CMK (cell line): ENCODE data around the gene SPTLC1.
"Not testable (repeated sequence)": the region's sequence is repeated elsewhere in the genome, so short reads cannot be mapped to it uniquely, and the experiment has no call there.

Source experiments
- DNase-seq: peaks from one replicate; pipeline ENCODE4 v3.0.0-alpha.2; 2010; ENCODE audit warnings: low read depth

The SPTLC1 gene

GRCh38 chr9:92140754-92141143, 25.5 kb upstream of the SPTLC1 start:
- no peak for DNase-seq

- DNase-seq = no peak
Measured at GRCh38 chr9:92140074-92140753, 25.0 kb upstream of the SPTLC1 start.

GRCh38 chr9:92138960-92139540, 23.8 kb upstream of the SPTLC1 start:
- not testable (repeated sequence) for DNase-seq

- DNase-seq = no peak
Measured at GRCh38 chr9:92138157-92138959, 23.1 kb upstream of the SPTLC1 start.

- no peak for DNase-seq
Measured at GRCh38 chr9:92136184-92136858, 21.1 kb upstream of the SPTLC1 start.

GRCh38 chr9:92135576-92135975, 20.4 kb upstream of the SPTLC1 start:
- no peak for DNase-seq

GRCh38 chr9:92133949-92134604, 18.9 kb upstream of the SPTLC1 start:
- no peak for DNase-seq

GRCh38 chr9:92132913-92133312, 17.7 kb upstream of the SPTLC1 start:
- DNase-seq = not testable (repeated sequence)

- no peak for DNase-seq
Measured at GRCh38 chr9:92132501-92132900, 17.3 kb upstream of the SPTLC1 start.

GRCh38 chr9:92122800-92123199, 7.6 kb upstream of the SPTLC1 start:
- no peak for DNase-seq

- no peak for DNase-seq
Measured at GRCh38 chr9:92122061-92122460, 6.8 kb upstream of the SPTLC1 start.

- no peak for DNase-seq
Measured at GRCh38 chr9:92121265-92121664, 6.1 kb upstream of the SPTLC1 start.

GRCh38 chr9:92120138-92120537, 4.9 kb upstream of the SPTLC1 start:
- no peak for DNase-seq

GRCh38 chr9:92119586-92119985, 4.4 kb upstream of the SPTLC1 start:
- no peak for DNase-seq

- DNase-seq = no peak
Measured at GRCh38 chr9:92108122-92108521, 7.1 kb downstream of the SPTLC1 start.

GRCh38 chr9:92105446-92106225, 9.6 kb downstream of the SPTLC1 start:
- DNase-seq = not testable (repeated sequence)

GRCh38 chr9:92103601-92104000, 11.6 kb downstream of the SPTLC1 start:
- DNase-seq = not testable (repeated sequence)

GRCh38 chr9:92100237-92100911, 14.8 kb downstream of the SPTLC1 start:
- no peak for DNase-seq

- no peak for DNase-seq
Measured at GRCh38 chr9:92098638-92099037, 16.6 kb downstream of the SPTLC1 start.

- DNase-seq = no peak
Measured at GRCh38 chr9:92097997-92098482, 17.2 kb downstream of the SPTLC1 start.
